Adrenal gland (tissue), 5 donors: Measurements from ENCODE around the gene PINK1.

Experiments
- POLR2A ChIP-seq, 2 donors: fragments of 450-650 bp; IDR thresholded peaks; one replicate each; pipeline ENCODE4 v1.6.1; 2017; ENCODE audit warnings: antibody characterized with exemption in 2 of 2, mild to moderate bottlenecking in 2 of 2, moderate library complexity in 1 of 2
- TF ChIP-seq, protein P1 (sequence below), 6 experiments: fragments of 450-650 bp in 4 of 6; fragments of 200-600 bp in 2 of 6; sonication (generic) in 1 of 6; IDR thresholded peaks; 1 replicate in 5 of 6; 2 replicates in 1 of 6; pipeline versions ENCODE4 v1.5.1 to v1.8.0; 2016 to 2021; ENCODE audit warnings: antibody characterized with exemption in 6 of 6, mild to moderate bottlenecking in 2 of 6, moderate library complexity in 1 of 6
- donor health status: DM: no; HTN: no; CAD: no.

DNA sequence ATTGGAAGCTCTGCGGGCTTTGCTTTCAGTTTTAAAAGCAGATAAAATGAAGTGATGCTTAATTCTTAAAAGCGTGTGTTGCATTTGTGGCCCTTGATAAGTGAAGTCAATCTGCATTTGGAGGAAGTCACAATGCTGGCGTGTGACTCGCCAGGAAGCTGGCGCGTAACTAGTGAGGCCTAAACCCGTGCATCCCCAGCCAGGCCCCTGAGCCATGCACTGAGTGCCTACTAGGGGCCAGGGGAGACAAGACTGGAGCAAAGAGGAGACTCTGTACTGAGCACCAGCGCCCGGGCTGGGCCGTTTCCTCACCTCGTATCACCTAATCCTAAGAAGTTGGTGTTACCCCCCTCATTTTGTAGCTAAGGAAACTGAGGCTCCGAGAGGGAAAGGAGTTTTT lies 32.5 kb downstream of the PINK1 start:
- no peak for TF ChIP-seq POLR2A (IDR thresholded peaks at IDR 0.05)
- TF ChIP-seq, protein P1, sequence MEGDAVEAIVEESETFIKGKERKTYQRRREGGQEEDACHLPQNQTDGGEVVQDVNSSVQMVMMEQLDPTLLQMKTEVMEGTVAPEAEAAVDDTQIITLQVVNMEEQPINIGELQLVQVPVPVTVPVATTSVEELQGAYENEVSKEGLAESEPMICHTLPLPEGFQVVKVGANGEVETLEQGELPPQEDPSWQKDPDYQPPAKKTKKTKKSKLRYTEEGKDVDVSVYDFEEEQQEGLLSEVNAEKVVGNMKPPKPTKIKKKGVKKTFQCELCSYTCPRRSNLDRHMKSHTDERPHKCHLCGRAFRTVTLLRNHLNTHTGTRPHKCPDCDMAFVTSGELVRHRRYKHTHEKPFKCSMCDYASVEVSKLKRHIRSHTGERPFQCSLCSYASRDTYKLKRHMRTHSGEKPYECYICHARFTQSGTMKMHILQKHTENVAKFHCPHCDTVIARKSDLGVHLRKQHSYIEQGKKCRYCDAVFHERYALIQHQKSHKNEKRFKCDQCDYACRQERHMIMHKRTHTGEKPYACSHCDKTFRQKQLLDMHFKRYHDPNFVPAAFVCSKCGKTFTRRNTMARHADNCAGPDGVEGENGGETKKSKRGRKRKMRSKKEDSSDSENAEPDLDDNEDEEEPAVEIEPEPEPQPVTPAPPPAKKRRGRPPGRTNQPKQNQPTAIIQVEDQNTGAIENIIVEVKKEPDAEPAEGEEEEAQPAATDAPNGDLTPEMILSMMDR (IDR thresholded peaks at IDR 0.05), result no peak
